Right lobe of liver (tissue), 6 donors: ENCODE measurements around the gene SPATA46. TPM values are rescaled to one million over a fixed set of nuclear protein-coding genes. Genes with fewer than 3 reads are reported as not detected.

ENCODE experiments used
- ATAC-seq, 4 donors: fragments of 200-7000 bp; cut with Tn5 transposase; one replicate each; pipeline ENCODE4 v1.9.1; 2020; ENCODE audit warnings: mild to moderate bottlenecking in 4 of 4, moderate library complexity in 4 of 4
- DNase-seq, 3 donors: peaks; one replicate each; pipeline ENCODE4 v3.0.0-alpha.2; 2020
- H3K27ac ChIP-seq, 3 donors: fragments of 200-600 bp; one replicate each; pipeline ENCODE4 v1.8.0; 2022
- H3K27me3 ChIP-seq, 2 donors: fragments of 200-600 bp; one replicate each; pipeline ENCODE4 v1.8.0; 2022
- H3K36me3 ChIP-seq, 4 donors: fragments of 200-600 bp; sonication (generic) in 1 of 4; one replicate each; pipeline versions ENCODE4 v1.5.1 to v1.8.0; 2017 to 2022; ENCODE audit warnings: control low read depth in 1 of 4
- H3K4me1 ChIP-seq, 4 donors: fragments of 200-600 bp; sonication (generic) in 1 of 4; one replicate each; pipeline versions ENCODE4 v1.5.1 to v1.8.0; 2017 to 2022; ENCODE audit warnings: control low read depth in 1 of 4
- H3K4me3 ChIP-seq, 3 donors: fragments of 200-600 bp; one replicate each; pipeline ENCODE4 v1.8.0; 2022
- H3K9me3 ChIP-seq, 4 donors: fragments of 200-600 bp; sonication (generic) in 1 of 4; one replicate each; pipeline versions ENCODE4 v1.5.1 to v1.8.0; 2017 to 2022; ENCODE audit warnings: control low read depth in 1 of 4
- CTCF ChIP-seq, 4 donors: fragments of 200-600 bp in 3 of 4; fragments of 450-650 bp in 1 of 4; IDR thresholded peaks; one replicate each; pipeline versions ENCODE4 v1.5.1 to v1.8.0; 2016 to 2022; ENCODE audit warnings: antibody characterized with exemption in 4 of 4, mild to moderate bottlenecking in 2 of 4
- POLR2A ChIP-seq: fragments of 450-650 bp; IDR thresholded peaks from one replicate; pipeline ENCODE4 v1.6.1; 2017; ENCODE audit warnings: antibody characterized with exemption, mild to moderate bottlenecking
- WGBS: methylation state at CpG from one replicate; pipeline ENCODE4 v1.1.6; 2018; ENCODE audit warnings: low coverage, low lambda C conversion rate; ENCODE audit not compliant: insufficient coverage; ENCODE audit errors: missing lambda C conversion rate; 5-methylcytosine and 5-hydroxymethylcytosine counted together
- intact Hi-C, 2 donors: fragments of 100-400 bp; cut with DNase I; formaldehyde crosslinking; loops; one replicate each; pipeline versions ENCODE4 v1.11.2 to v1.14.1; 2022
- total RNA-seq, 6 experiments: library from RNA; depleted of rRNA in 2 of 6; stranded (reverse); fragments of >200 nt in 2 of 6; fragmentation: NEBNext Ultra II Directional in 3 of 6; extraction: Animal tissue kit (Norgen Biotek cat#: 25700) in 3 of 6; gene quantifications; one replicate each; pipeline versions ENCODE4 v1.1.0 to v1.2.4, GENCODE V29; 2016 to 2023
- donor health status: DM: no; HTN: yes; CAD: no.
- donor health status: DM: no; HTN: no; CAD: no.
- donor health status: DM: no; HTN: no; CAD: no.
- donor health status: DM: no; HTN: yes; CAD: no.
- donor health status: DM: no; HTN: yes; CAD: no.

The SPATA46 gene
- total RNA-seq, 6 experiments from 2014 or later: not detected

- Histone ChIP-seq H3K4me3 (no peak overlapping the region), H3K36me3 (no peaks in the 10 kb centered on the region), H3K27ac (no peak overlapping the region), H3K27me3 (no peaks in the 10 kb centered on the region), H3K9me3 (no peaks in the 10 kb centered on the region), H3K4me1 (peaks cover 0 to 18% (median 3%) of the 10 kb centered on the region in 4 donors)
- WGBS: 45% methylated on average over 3 of the region's 4 CpGs
- DNase-seq (peak in 1 of 3 donors; percentile 50), ATAC-seq (peak in 3 of 4 donors; percentile 27 to 35 (median 28))
- intact Hi-C loops: loop anchor here in 1 of 2 donors (5.0 kb wide), 1 partner anchor 335 kb away; no protein-coding TSS in a partner anchor
- TF ChIP-seq CTCF (IDR thresholded peaks at IDR 0.05) (peak; percentile 73 to 87 (median 78)), POLR2A (no peak)
These were observed 15.3 kb upstream of the SPATA46 start for GRCh38 chr1:162391790-162392563.

- H3K27me3 ChIP-seq: no peaks in the 10 kb centered on the region
- no peak for TF ChIP-seq POLR2A
- no peak for TF ChIP-seq CTCF (IDR thresholded peaks at IDR 0.05)
- peak overlapping the region in 2 of 3 donors; percentile 92 to 95 for H3K27ac ChIP-seq
- 80% methylated on average over 12 of the region's 15 CpGs for WGBS
- DNase-seq: no peak
- H3K4me3 ChIP-seq: no peak overlapping the region
- intact Hi-C loops: loop anchor here in 1 of 2 donors (5.0 kb wide), 1 partner anchor 333 kb away; no protein-coding TSS in a partner anchor
- H3K9me3 ChIP-seq: no peaks in the 10 kb centered on the region
- ATAC-seq: no peak
- peaks cover 0 to 18% (median 3%) of the 10 kb centered on the region in 4 donors for H3K4me1 ChIP-seq
- no peaks in the 10 kb centered on the region for H3K36me3 ChIP-seq
These were observed 13.9 kb upstream of the SPATA46 start for GRCh38 chr1:162390396-162391185.

DNA sequence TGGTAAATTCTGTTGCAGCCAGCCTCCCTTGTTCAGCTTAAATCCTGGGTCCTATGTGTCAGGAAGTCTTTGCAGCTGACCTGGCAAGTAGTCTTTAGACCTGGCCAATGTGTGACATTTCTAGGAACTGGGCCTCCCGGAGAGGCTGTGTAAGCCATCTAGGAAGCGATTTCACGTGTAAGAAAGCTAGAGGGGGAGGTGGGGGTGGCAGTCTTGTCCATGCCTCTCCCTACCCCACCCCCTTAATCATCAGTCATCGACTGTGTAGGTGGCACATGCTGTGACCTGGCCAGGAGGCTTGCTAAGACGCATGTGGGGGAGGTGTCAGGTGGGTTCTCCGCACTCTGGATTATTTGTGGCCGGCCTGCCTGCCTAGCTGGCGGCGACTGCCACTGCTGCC is 13.3 kb upstream of the SPATA46 start:
- no peaks in the 10 kb centered on the region for H3K27me3 ChIP-seq
- H3K36me3 ChIP-seq: no peaks in the 10 kb centered on the region
- peak in 2 of 4 donors; percentile 3 to 4 for ATAC-seq
- H3K4me1 ChIP-seq: peaks cover 0 to 18% (median 3%) of the 10 kb centered on the region in 4 donors
- DNase-seq: no peak
- no CpG with 5 or more reads among the region's 9 CpGs for WGBS
- no peak overlapping the region for H3K4me3 ChIP-seq
- TF ChIP-seq POLR2A (no peak), CTCF (IDR thresholded peaks at IDR 0.05) (no peak)
- intact Hi-C loops: loop anchor here (5.0 to 10.0 kb wide), 2 partner anchors 333 to 335 kb away; no protein-coding TSS in a partner anchor
- H3K9me3 ChIP-seq: no peaks in the 10 kb centered on the region
- H3K27ac ChIP-seq: peak overlapping the region in 2 of 3 donors; percentile 92 to 95

DNA sequence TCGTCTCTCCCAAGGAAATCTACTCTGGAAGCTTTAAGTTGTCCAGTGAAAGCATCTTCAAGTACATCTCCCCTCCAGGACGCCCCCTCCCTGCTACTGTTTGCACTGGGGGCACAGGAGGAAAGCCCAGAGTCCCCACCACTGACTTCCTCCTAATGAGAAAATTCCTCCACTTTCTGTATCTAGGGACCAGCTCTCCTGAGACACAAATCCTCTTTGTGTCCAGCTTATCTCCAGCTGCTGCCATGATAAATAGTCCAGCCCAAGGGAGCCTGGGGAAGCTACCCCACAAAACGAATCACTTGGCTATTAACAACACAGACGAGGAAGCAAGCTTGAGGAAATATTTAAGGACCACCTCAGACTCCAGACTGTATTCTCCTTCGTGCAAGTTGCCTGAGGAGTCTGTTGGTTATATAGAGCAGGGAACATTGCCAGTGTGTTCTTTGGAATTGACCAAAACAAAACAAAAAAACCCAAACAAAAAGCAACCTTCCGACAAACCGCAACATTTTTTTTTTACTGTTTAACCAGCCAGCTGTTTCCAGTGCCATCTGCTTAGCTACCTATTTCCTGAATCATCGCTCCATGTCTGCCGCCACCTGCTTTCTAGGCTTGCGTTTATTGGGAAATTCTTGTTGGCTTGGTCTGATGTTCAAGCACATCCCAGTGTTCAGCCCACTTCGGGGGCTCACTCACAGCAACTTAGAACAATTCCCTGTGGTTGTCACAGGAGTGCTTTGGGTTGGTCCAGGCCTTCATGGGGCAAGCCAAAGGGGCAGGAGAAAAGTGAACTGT is 12.6 kb upstream of the SPATA46 start:
- WGBS: 20% methylated on average over 10 of the region's 11 CpGs
- ATAC-seq (peak; percentile 7 to 66 (median 48)), DNase-seq (peak in 1 of 3 donors; percentile 51)
- no peaks in the 10 kb centered on the region for H3K36me3 ChIP-seq
- no peaks in the 10 kb centered on the region for H3K9me3 ChIP-seq
- TF ChIP-seq POLR2A (no peak), CTCF (IDR thresholded peaks at IDR 0.05) (no peak)
- intact Hi-C loops: loop anchor here in 1 of 2 donors (10.0 kb wide), 1 partner anchor 334 kb away; no protein-coding TSS in a partner anchor
- no peak overlapping the region for H3K4me3 ChIP-seq
- H3K27me3 ChIP-seq: no peaks in the 10 kb centered on the region
- H3K27ac ChIP-seq: peak overlapping the region; percentile 88 to 95 (median 92)
- peaks cover 0 to 18% (median 3%) of the 10 kb centered on the region in 4 donors for H3K4me1 ChIP-seq
